GM21786 (cell line): Measurements from ENCODE around the gene FBXO34.
"Not testable (repeated sequence)": the region's sequence is repeated elsewhere in the genome, so short reads cannot be mapped to it uniquely, and the experiment has no call there.

ENCODE experiments used
- ATAC-seq: cut with Tn5 transposase; IDR thresholded peaks from one replicate; pipeline ENCODE4 v1.9.1; 2021; ENCODE audit not compliant: unreplicated experiment

FBXO34 gene

DNA sequence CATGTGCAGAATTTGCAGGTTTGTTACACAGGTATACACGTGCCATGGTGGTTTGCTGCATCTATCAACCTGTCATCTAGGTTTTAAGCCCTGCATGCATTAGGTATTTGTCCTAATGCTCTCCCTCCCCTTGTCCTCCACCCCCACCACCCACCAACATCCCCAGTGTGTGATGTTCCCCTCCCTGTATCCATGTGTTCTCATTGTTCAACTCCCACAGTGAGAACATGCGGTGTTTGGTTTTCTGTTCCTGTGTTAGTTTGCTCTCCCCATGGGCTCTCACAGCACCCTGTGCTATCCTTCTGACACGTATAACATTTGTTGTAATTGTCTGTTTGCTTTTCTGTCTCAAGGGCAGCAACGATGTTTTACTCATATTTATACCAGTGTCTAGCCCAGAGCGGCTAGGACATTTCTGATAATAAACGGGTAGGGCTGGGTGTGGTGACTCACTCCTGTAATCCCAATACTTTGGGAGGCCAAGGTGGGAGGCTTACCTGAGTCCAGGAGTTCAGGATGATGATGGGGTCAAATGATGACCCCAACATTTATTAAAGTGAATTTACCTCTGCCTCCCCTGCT is 73.5 kb downstream of the FBXO34 start:
- not testable (repeated sequence) for ATAC-seq

DNA sequence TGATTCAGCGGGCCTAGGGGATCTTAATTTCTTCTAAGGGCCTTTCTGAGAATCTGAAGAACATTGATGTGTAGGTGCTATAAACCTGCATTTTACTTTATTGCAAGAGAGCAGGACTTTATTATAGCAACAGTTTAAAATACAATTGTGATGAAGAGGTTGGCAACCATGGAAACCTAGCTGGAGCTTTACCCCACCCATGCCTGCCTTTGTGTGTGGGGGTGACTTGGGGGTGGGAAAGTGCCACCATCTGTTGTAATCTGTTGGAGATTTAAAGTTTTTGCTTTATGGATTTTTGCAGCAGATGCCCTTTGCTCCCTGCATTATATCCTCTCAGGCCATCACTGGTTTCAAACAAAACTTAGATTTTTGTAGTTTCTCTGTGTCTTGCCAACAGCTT is 75.8 kb downstream of the FBXO34 start:
- no peak for ATAC-seq

DNA sequence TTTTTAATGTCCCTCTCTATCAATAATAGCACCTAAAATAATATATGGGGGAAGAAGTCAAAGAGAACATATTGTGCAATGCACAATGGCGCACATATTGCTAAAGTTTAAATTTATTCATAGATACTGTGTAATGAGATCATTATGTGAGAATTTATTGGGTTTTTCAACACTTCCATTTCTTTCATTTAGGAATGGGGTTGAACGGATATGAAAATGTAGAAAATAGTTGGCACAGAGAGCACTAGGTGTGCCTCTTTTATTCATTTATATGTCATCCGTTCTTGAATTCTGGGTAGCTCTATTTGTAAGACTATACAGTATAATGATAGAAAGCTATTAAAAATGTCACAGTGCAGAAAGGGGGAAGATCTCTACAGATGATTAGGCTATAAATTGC is 76.5 kb downstream of the FBXO34 start:
- no peak for ATAC-seq

DNA sequence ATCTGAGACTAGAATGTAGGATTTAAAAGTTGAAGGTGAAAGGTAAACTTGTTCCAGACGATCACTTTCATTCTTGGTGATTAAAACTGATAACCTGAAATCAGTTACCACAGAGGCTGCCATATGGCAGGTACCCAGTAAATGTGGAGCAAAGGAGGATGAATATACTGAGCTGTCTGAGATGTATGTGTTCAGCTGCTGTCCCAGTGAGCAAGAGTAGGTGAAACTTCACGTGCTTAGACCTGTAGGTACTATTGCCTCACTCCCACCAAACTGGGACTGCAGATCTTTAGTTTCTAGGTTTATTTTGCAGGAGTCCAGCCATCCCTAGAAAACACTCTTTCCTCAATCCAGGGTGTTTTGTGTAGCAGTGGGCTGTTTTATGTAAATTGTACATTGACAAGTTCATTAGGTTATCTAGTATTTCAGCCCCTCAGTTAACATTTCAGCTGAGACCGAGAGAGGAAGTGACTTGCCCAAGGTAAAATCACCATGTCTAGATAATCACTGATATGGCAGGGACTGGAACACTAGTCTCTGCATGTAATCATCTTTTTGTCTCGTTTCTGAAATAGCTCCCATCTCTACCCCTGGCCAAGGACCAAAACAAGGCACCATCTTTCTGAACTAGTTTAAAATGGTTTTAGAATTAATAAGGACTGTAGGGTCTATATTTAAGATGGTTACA is 77.7 kb downstream of the FBXO34 start:
- peak; percentile 49 for ATAC-seq

DNA sequence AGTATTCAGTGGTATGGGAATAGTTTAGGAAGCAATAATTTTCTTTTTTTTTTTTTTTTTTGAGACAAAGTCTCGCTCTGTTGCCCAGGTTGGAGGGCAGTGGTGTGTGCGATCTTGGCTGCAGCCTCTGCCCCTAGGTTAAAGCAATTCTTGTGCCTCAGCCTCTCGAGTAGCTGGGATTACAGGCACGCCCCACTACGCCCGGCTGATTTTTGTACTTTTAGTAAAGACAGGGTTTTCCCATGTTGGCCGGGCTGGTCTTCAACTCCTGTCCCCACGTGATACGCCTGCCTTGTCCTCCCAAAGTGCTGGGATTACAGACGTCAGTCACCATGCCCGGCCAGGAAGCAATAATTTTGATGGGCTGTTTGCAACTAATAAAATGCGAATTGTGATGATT is 78.3 kb downstream of the FBXO34 start:
- no peak for ATAC-seq

DNA sequence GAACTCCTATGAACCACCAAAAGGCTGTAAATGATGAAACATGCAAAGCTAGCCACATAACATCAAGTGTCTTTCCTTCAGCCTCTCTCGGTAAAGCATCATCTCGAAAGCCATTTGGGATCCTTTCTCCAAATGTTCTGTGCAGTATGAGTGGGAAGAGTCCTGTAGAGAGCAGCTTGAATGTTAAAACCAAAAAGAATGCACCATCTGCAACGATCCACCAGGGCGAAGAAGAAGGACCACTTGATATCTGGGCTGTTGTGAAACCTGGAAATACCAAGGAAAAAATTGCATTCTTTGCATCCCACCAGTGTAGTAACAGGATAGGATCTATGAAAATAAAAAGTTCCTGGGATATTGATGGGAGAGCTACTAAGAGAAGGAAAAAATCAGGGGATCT is 79.2 kb downstream of the FBXO34 start:
- no peak for ATAC-seq

DNA sequence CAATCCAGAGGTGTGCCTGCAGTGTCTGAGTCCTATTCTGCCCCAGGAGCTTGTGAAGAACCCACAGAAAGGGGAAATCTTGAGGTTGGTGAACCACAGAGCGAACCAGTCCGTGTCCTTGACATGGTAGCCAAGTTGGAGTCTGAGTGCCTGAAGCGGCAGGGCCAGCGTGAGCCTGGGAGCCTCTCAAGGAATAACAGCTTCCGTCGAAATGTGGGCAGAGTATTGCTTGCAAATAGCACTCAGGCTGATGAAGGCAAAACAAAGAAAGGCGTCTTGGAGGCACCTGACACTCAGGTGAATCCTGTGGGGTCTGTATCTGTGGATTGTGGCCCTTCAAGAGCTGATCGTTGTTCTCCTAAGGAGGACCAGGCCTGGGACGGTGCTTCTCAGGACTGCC is 79.9 kb downstream of the FBXO34 start:
- no peak for ATAC-seq

DNA sequence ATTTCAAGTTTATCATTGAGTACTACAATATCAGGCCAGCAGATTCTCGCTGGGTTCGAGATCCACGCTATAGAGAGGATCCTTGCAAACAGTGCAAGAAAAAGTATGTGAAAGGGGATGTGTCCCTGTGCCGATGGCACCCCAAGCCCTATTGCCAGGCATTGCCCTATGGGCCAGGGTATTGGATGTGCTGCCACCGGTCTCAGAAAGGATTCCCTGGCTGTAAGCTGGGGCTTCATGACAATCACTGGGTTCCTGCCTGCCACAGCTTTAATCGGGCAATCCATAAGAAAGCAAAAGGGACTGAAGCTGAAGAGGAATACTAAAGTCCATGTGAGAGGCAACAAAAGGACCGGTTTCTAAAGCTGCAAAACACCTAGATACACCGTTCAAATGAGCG is 81.0 kb downstream of the FBXO34 start:
- ATAC-seq: no peak

DNA sequence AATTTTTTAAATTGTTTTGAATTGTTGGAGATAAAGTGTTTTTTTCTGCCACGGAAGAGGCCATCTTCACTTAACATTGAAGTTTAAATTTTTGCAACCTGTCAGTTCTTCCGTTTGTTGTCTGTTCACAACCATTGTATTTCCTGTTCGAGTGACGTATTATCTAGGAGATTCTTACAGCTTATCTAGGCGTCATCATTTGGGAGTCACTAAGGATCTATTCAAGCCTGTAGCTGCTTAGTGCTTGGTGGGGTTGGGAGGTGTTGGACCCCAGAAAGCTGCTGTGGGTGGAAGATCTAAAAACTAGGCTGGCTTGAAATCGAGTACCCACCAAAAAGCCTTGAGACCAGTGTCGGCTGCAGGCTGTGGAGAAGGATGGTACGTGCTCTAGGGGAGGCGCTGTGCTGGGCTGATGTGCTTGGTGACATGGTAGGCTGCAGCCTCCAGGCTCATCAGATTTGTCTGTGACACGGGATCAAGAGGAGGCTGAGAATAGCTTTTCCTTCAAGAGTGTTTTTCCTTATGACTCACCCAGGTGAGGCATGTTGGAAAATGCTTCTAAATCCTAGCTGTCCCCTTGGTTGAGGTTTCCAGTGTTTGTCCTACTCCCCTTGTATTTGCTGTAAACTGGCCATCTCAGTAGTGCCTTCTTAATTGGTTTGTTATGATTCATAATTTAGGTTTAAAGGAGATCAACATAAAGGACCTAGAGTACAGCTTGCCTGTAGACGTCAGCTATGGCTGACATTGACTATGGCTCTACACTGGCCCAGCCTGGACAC is 82.7 kb downstream of the FBXO34 start:
- no peak for ATAC-seq

DNA sequence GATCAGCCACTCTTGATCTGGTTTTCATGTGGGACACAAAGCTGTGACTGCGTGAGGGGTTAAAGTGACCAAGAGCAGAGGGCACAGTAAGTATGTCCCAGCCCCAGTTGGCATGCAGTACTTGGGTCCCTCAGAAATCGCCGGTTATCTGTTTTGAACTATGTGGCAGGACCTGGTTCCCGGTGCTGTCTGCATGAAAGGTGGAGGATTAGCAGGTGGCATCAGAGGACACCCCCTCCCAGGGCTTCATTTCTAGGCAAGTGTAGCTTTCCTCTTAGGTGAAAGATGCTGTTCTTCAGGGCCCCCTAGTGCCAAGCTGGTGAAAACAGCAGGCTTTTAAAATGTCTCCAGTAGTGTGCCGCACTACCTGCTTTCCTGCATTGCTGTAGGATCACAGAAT is 83.3 kb downstream of the FBXO34 start:
- ATAC-seq: peak; percentile 76

DNA sequence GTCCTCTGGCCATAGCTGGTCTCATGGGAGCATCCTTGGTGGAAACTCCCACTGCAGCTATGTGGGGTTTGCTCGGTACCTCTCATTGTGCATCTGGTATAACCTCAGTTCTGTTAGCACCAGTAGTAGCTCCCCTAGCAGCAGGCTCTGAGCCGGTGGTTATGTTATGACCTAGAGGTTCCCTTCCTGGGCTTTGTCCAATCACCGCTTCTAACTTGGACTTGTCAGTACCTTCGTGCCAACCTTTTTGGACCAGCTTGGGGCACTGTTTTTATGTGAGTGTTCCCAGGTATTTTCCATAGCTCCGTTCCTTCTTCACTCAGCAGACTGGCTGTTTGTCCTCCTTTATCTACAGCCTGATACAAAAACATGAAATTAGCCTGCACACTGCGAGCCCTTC is 84.7 kb downstream of the FBXO34 start:
- ATAC-seq: no peak

DNA sequence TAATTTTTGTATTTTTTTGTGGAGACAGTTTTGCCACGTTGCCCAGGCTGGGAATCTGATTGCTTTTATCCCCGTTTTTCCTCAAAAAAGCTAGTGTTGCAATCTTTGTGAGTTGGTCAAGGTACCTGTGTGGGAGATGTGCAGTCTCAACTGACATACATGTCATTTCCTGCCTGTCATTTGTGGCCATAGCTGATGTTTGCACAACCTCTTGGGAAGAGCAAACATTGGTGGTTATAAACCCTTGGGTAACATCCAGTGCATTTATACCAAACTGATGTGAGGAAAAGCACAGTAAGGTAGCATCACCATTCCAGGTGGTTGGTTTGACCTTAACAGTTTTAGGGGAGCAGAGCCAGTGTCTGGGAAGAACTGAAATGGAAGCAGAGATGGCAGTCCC is 85.7 kb downstream of the FBXO34 start:
- ATAC-seq: no peak

DNA sequence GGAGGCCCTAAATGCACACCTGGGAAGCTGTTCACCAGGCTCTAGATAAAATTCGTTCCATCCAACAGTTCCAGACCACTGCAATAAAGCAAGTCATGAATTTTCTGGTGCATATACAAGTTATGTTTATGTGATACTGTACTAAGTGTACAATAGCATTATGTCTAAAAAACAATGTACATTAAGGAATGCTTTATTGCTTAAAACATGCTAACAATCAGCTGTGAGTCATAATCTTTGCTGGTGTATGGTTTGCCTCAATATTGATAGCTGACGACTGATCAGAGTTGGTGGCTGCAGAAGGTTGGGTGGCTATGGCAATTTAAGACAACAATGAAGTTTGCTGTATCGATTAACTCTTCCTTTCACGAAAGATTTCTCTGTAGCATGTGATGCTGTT is 88.1 kb downstream of the FBXO34 start:
- no peak for ATAC-seq

DNA sequence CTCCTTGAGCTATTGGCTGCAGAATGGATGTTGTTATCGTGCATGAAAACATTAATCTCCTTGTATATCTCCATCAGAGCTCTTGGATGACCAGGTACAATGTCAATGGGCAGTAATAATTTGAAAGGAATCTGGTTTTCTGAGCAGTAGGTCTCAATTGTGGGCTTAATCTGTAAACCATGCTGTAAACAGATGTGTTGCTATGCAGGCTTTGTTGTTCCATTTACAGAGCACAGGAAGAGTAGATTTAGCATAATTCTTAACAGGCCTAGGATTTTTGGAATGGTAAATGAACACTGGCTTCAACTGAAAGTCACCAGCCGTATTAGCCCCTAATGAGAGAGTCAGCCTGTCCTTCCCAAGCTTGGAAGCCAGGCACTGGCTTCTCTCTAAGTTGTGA is 90.0 kb downstream of the FBXO34 start:
- no peak for ATAC-seq

DNA sequence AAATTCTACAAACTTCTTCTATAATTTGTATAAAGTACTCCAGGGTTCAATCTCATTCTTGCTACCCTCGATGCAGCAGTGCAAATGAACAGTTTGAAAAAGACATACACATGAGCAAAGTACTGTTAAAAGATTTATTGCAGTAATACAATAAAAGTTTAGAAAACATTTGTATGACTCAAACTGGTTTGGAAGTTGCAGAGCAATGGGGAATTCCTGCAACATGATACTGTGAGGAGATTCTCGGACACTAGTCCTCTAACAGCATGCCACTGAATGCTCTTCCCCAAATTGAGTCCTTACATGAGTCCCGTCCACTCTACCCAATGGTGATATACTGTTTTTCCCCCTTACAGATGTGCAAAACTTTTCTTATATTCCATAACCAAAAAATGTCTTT is 95.0 kb downstream of the FBXO34 start:
- ATAC-seq: no peak

DNA sequence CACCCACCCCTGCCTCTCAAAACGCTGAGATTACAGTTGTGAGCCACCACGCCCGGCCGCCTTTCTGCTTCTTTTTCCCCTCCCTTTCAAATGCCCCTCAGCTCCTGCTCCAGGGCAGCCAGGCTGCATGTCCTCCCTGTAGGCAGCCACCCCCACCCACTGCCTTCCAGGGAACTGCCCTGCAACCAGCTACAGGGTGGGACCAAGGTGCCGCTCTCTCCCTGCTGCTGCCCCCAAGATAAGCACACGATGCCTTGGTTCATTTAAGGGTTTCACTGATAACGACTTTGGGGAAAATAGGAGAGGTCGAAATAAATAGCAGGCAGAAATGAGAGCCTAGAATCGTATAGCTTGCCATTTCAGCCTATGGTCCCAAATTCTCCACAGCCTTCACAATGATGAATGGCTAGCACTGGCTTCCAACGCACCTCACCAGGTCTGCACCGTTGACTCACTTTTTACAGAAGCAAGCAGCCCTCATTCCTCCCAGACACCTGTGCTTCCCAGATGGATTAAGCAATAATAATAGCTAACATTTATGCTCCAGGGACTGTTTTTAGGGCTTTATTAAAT is 99.7 kb downstream of the FBXO34 start:
- ATAC-seq: no peak

DNA sequence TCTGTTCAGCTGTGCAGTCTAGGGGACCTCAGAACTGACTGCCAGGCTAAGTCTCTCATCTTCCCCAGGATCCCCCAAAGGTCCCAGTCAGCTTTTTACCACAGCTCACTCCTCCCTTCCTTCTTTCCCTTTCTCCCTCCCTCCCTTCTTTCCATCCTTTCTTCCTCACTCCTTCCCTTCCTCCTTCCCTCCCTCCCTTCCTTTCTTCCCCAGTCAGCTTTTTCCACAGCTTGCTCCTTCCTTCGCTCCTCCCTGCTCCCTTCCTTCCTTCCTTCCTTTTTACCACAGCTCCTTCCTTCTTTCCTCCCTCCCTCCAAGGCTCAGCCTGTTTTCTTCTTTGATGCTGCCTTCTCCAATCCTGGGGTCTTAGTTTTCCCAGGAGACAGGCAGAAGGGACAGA is 101.2 kb downstream of the FBXO34 start:
- no peak for ATAC-seq

DNA sequence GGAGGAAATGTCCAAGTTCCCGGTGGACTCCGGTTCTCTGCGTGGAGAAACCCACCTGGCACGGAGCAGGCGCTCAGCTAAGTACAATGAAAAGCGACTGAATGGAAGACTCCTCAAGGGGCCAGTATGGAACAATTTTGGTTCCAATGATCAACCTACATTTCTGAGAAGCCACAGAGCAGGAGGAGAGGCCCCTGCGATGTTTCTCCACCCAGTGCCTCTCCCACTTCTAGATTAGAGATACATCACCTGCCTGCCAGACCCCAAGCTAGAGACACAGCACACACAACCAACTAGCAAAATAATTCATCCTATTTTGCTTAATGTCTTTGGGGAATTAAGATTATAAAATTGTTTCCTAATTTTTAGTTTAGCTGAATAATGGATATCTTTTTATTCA is 101.6 kb downstream of the FBXO34 start:
- no peak for ATAC-seq

DNA sequence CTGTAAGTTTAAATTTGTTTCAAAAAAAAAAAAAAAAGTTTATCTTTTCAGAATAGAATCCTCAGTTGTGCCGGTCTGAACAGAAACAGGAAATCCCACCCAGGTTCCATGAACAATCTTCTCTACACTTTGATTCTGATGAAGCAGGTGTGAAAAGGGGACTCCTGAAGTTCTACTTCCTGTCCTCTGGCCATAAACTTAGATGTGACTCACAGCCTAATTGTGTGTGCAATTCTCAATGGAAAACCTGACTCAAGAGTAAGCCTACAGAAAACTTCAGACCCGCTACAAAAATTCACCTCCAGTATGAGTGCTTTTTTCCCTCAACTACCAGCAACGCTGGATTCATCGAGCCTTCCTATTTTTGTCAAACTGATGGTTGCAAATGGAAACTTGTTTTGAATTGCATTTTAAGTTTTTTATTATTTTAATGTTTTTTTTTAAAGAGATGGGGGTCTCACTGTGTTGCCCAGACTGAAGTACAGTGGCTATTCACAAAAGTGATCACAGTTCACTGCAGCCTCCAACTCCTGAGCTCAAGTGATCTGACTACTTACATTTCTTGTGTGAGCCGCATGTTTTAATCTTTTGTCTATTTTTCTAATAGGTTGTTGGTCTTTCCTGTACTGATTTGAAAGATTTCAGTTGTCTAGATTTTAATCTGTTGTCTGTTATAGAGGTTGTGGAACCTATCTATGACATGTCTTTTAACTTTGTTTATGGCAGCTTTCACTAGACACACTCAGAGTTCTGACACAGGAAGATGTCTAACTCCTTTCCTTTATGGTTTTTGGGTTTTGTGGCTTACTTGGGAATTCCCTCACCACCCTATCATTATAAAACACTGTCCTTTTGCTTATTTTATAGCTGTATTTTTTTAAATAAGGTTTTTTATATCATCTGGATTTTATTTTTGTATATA is 102.8 kb downstream of the FBXO34 start:
- ATAC-seq: no peak

DNA sequence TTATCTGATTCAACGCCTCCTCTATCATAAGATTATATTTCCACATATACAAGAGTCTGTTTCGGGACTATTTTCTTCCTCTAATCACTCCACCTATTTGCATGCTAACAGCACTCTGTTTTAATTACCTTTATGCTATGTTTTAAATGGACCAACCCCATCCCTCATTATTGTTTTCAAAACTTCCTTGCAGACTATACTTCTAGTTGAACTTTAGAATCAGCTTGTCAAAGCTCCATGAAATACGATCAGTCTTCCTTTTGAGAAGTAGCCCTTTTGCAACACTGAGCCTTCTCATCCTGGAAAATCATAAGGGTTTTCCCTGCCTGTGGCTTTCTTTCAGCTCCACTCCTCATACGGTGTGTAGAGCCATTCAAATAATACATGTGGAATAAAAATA is 103.5 kb downstream of the FBXO34 start:
- ATAC-seq: no peak

DNA sequence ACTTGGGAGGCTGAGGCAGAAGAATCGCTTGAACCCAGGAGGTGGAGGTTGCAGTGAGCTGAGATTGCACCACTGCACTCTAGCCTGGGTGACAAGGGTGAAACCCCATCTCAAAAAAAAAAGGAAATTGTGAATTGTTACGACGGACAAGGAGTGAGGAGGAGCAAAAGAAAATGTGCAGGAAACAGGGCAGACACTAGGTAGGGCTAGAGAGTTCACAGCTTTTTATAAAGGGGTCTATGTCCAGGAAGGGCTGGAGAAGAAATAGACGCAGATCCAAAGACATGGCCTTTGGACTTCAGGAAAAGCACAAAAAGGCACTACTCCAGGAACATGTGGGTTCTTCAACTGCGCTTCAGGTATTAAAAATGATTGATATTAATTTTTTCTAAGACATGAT is 106.0 kb downstream of the FBXO34 start:
- no peak for ATAC-seq
